IMR-90 (cell line): Measurements from ENCODE around the gene ISCU. TPM values are rescaled to one million over a fixed set of nuclear protein-coding genes. Genes with fewer than 3 reads are reported as not detected.

Source experiments
- ATAC-seq: fragments of 200-7000 bp; cut with Tn5 transposase; 2 replicates; pipeline ENCODE4 v1.9.1; 2020; ENCODE audit warnings: low read depth, mild to moderate bottlenecking, moderate library complexity
- BruUV-seq: library from RNA; stranded (reverse); fragments of 400-500 nt; replicated peaks from 2 replicates; lab custom pipeline; 2021; lab: Mats Ljungman, UMichigan
- CTCF ChIA-PET: fragments of 300-600 bp; formaldehyde crosslinking; extraction: SDS; loops from one replicate; lab custom pipeline; 2021; ENCODE audit warnings: antibody characterized with exemption; lab: Yijun Ruan, JAX
- POLR2A ChIA-PET: fragments of 300-600 bp; sonication (Branson Sonifier 250); formaldehyde crosslinking; loops from one replicate; lab custom pipeline; 2022; ENCODE audit warnings: antibody characterized with exemption; ENCODE audit not compliant: unreplicated experiment; lab: Charles Lee
- DNase-seq: peaks from one replicate; pipeline ENCODE4 v3.0.0; 2013
- H2AFZ ChIP-seq: replicated peaks from 2 replicates; pipeline ENCODE3; 2013; ENCODE audit warnings: low read length, mild to moderate bottlenecking; ENCODE audit not compliant: poor library complexity
- H2AK5ac ChIP-seq: 2 replicates; pipeline ENCODE4 v1.6.1; 2013; ENCODE audit warnings: low read depth, low read length, inconsistent platforms
- H2AK9ac ChIP-seq: replicated peaks from 2 replicates; pipeline ENCODE3; 2013; ENCODE audit warnings: mild to moderate bottlenecking, low read depth, low read length, moderate library complexity; ENCODE audit not compliant: poor library complexity
- H2BK120ac ChIP-seq: 2 replicates; pipeline ENCODE4 v1.6.1; 2013; ENCODE audit warnings: low read depth, low read length, inconsistent platforms
- H2BK15ac ChIP-seq: 3 replicates; pipeline ENCODE4 v1.6.1; 2013; ENCODE audit warnings: low read depth, low read length, inconsistent platforms
- H2BK20ac ChIP-seq: 2 replicates; pipeline ENCODE4 v1.6.1; 2013; ENCODE audit warnings: low read depth, mild to moderate bottlenecking, inconsistent platforms, low read length, moderate library complexity
- H2BK5ac ChIP-seq: 2 replicates; pipeline ENCODE4 v1.6.1; 2013; ENCODE audit warnings: mild to moderate bottlenecking, low read depth, low read length, inconsistent platforms; ENCODE audit not compliant: poor library complexity, severe bottlenecking
- H3K14ac ChIP-seq: replicated peaks from 2 replicates; pipeline ENCODE4 v1.6.1; 2013; ENCODE audit warnings: low read depth, low read length, inconsistent platforms
- H3K18ac ChIP-seq: 2 replicates; pipeline ENCODE4 v1.6.1; 2013; ENCODE audit warnings: low read depth, low read length, control low read depth
- H3K23ac ChIP-seq: 2 replicates; pipeline ENCODE4 v1.6.1; 2013; ENCODE audit warnings: low read depth, low read length, inconsistent platforms
- H3K27ac ChIP-seq: 2 replicates; pipeline ENCODE4 v1.5.1; 2013; ENCODE audit warnings: mild to moderate bottlenecking, control low read depth, low read length; ENCODE audit not compliant: insufficient read depth
- H3K27me3 ChIP-seq: 2 replicates; pipeline ENCODE4 v1.6.1; 2013; ENCODE audit warnings: low read length; ENCODE audit not compliant: control insufficient read depth, insufficient read depth
- H3K36me3 ChIP-seq: 2 replicates; pipeline ENCODE4 v1.6.1; 2013; ENCODE audit warnings: low read length, mixed read lengths; ENCODE audit not compliant: control insufficient read depth, insufficient read depth
- H3K4ac ChIP-seq: 2 replicates; pipeline ENCODE4 v1.6.1; 2013; ENCODE audit warnings: low read depth, low read length, inconsistent platforms
- H3K4me1 ChIP-seq: 2 replicates; pipeline ENCODE4 v1.6.1; 2013; ENCODE audit warnings: low read length, mixed read lengths; ENCODE audit not compliant: control insufficient read depth, insufficient read depth
- H3K4me2 ChIP-seq: 2 replicates; pipeline ENCODE4 v1.6.1; 2013; ENCODE audit warnings: low read depth, mild to moderate bottlenecking, control low read depth, low read length, moderate library complexity
- H3K4me3 ChIP-seq: 2 replicates; pipeline ENCODE4 v1.5.1; 2013; ENCODE audit warnings: low read depth, mild to moderate bottlenecking, control low read depth, low read length, moderate library complexity; ENCODE audit not compliant: insufficient read depth
- H3K56ac ChIP-seq: 2 replicates; pipeline ENCODE4 v1.6.1; 2013; ENCODE audit warnings: low read length, inconsistent platforms; ENCODE audit not compliant: insufficient read depth; ENCODE audit errors: extremely low read depth
- H3K79me1 ChIP-seq, 2 experiments: 2 replicates each; pipeline ENCODE4 v1.6.1; 2013; ENCODE audit warnings: low read length in 2 of 2, inconsistent platforms in 1 of 2, low read depth in 1 of 2
- H3K9ac ChIP-seq: 2 replicates; pipeline ENCODE4 v1.6.1; 2013; ENCODE audit warnings: low read depth, low read length, control low read depth
- H3K9me1 ChIP-seq: 2 replicates; pipeline ENCODE4 v1.6.1; 2013; ENCODE audit warnings: low read length, inconsistent platforms; ENCODE audit not compliant: insufficient read depth
- H3K9me3 ChIP-seq: 2 replicates; pipeline ENCODE4 v1.6.1; 2013; ENCODE audit warnings: low read length; ENCODE audit not compliant: control insufficient read depth, insufficient read depth
- H4K20me1 ChIP-seq: 2 replicates; pipeline ENCODE4 v1.6.1; 2013; ENCODE audit warnings: low read length, inconsistent platforms; ENCODE audit not compliant: insufficient read depth
- H4K5ac ChIP-seq: 2 replicates; pipeline ENCODE4 v1.6.1; 2013; ENCODE audit warnings: mild to moderate bottlenecking, low read depth, low read length, control low read depth
- H4K8ac ChIP-seq, 2 experiments: 2 replicates each; pipeline ENCODE4 v1.6.1; 2013; ENCODE audit warnings: low read depth in 2 of 2, low read length in 2 of 2, control low read depth in 1 of 2, inconsistent platforms in 1 of 2
- H4K91ac ChIP-seq: 2 replicates; pipeline ENCODE4 v1.6.1; 2013; ENCODE audit warnings: low read depth, low read length, inconsistent platforms; ENCODE audit not compliant: insufficient read depth
- CEBPB ChIP-seq: IDR thresholded peaks from 2 replicates; pipeline ENCODE4 v1.6.1; 2012; ENCODE audit warnings: low read depth, low read length, improper control_type of control experiment
- CHD1 ChIP-seq: IDR thresholded peaks from 2 replicates; pipeline ENCODE4 v1.6.1; 2012; ENCODE audit warnings: low read depth, low read length, improper control_type of control experiment
- FOS ChIP-seq: fragments of 150-350 bp; IDR thresholded peaks from 2 replicates; pipeline ENCODE4 v1.6.1; 2016; ENCODE audit warnings: low read depth, low read length
- MAFK ChIP-seq: IDR thresholded peaks from 2 replicates; pipeline ENCODE4 v1.6.1; 2012; ENCODE audit warnings: low read depth, low read length, improper control_type of control experiment
- MAZ ChIP-seq: IDR thresholded peaks from 2 replicates; pipeline ENCODE4 v1.6.1; 2012; ENCODE audit warnings: low read depth, mild to moderate bottlenecking, low read length, improper control_type of control experiment, moderate library complexity, borderline replicate concordance
- NFE2L2 ChIP-seq: fragments of 150-350 bp; IDR thresholded peaks from 2 replicates; pipeline ENCODE4 v1.6.1; 2016; ENCODE audit warnings: low read depth, mild to moderate bottlenecking, low read length
- RAD21 ChIP-seq: IDR thresholded peaks from 2 replicates; pipeline ENCODE4 v1.6.1; 2012; ENCODE audit warnings: low read length, improper control_type of control experiment
- RCOR1 ChIP-seq: IDR thresholded peaks from 2 replicates; pipeline ENCODE4 v1.6.1; 2012; ENCODE audit warnings: mild to moderate bottlenecking, low read length, improper control_type of control experiment; ENCODE audit not compliant: insufficient replicate concordance
- RFX5 ChIP-seq: IDR thresholded peaks from 2 replicates; pipeline ENCODE4 v1.8.0; 2012; ENCODE audit warnings: low read depth, mild to moderate bottlenecking, low read length, moderate library complexity
- SMC3 ChIP-seq: fragments of 150-350 bp; IDR thresholded peaks from 2 replicates; pipeline ENCODE4 v1.6.1; 2016; ENCODE audit warnings: low read depth, mild to moderate bottlenecking, antibody characterized with exemption, low read length, moderate library complexity
- WGBS, 2 experiments: methylation state at CpG; one replicate each; pipeline versions ENCODE4 v1.1.5 to v1.1.7; 2013; ENCODE audit warnings: missing lambda C conversion rate in 2 of 2; ENCODE audit not compliant: insufficient read length in 1 of 2; ENCODE audit errors: extremely low coverage in 2 of 2; 5-methylcytosine and 5-hydroxymethylcytosine counted together
- dilution Hi-C: fragments of 300-500 bp; cut with HindIII; formaldehyde crosslinking; loops from one replicate; pipeline ENCODE4 v1.14.3; 2018; ENCODE audit warnings: low sequenced_read_pairs; ENCODE audit not compliant: unreplicated experiment
- in situ Hi-C: fragments of 300-500 bp; cut with MboI; formaldehyde crosslinking; loops from 3 replicates; pipeline ENCODE4 v1.14.3; 2019; ENCODE audit warnings: low sequenced_read_pairs, inconsistent platforms, mixed read lengths
- intact Hi-C: fragments of 100-400 bp; cut with micrococcal nuclease; formaldehyde crosslinking; loops from 2 replicates; pipeline ENCODE4 v1.10.0; 2022
- polyA plus RNA-seq, 3 experiments: library from polyadenylated mRNA; depleted of rRNA; stranded (reverse); fragments of >200 nt; gene quantifications; 2 replicates each; pipeline ENCODE4 v1.2.3, GENCODE V29; 2012; ENCODE audit warnings: low replicate concordance in 1 of 3
- total RNA-seq: library from RNA; depleted of rRNA; stranded (reverse); fragments of >200 nt; gene quantifications from 2 replicates; pipeline ENCODE4 v1.2.3, GENCODE V29; 2012
- TF ChIP-seq, protein P1 (sequence below): fragments of 150-350 bp; IDR thresholded peaks from 2 replicates; pipeline ENCODE4 v1.6.1; 2017; ENCODE audit warnings: mild to moderate bottlenecking, antibody characterized with exemption, low read length, low read depth
- TF ChIP-seq, protein P2 (sequence below): conservative IDR thresholded peaks from 2 replicates; pipeline ENCODE4 v1.5.1; 2012; ENCODE audit warnings: mild to moderate bottlenecking, low read depth, low read length, improper control_type of control experiment

ISCU gene
- total and polyA plus RNA-seq, 2 of the 4 experiments (the other 2 are of a cell fraction): 52.7 to 87.2 TPM

DNA sequence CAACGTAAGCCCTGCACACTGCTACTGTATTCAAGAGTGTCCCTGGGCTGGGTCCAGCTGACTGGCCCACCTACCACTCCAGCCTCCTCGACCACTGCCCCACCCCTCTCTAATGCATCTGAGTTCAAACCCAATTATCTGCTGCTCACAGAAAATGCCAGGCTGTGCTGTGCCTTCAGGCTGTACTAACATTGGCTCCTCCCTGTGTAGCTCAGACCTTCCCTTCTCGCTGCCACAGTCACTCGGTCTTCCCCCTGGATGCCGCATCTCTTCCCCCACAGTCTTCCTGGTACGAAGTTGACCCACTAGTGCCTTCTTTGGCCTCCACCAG is 35.3 kb upstream of the ISCU start:
- H3K4ac ChIP-seq: no peak overlapping the region
- H3K18ac ChIP-seq: no peak overlapping the region
- no peak for ATAC-seq
- no peak overlapping the region for H2BK20ac ChIP-seq
- no peak overlapping the region for H3K23ac ChIP-seq
- TF ChIP-seq RFX5 (no peak), SMC3 (no peak), MAFK (no peak), RAD21 (no peak), MAZ (no peak), CHD1 (no peak), NFE2L2 (no peak), RCOR1 (no peak), FOS (no peak), CEBPB (no peak)
- TF ChIP-seq, protein P1, sequence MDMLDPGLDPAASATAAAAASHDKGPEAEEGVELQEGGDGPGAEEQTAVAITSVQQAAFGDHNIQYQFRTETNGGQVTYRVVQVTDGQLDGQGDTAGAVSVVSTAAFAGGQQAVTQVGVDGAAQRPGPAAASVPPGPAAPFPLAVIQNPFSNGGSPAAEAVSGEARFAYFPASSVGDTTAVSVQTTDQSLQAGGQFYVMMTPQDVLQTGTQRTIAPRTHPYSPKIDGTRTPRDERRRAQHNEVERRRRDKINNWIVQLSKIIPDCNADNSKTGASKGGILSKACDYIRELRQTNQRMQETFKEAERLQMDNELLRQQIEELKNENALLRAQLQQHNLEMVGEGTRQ: no peak
- TF ChIP-seq, protein P2, sequence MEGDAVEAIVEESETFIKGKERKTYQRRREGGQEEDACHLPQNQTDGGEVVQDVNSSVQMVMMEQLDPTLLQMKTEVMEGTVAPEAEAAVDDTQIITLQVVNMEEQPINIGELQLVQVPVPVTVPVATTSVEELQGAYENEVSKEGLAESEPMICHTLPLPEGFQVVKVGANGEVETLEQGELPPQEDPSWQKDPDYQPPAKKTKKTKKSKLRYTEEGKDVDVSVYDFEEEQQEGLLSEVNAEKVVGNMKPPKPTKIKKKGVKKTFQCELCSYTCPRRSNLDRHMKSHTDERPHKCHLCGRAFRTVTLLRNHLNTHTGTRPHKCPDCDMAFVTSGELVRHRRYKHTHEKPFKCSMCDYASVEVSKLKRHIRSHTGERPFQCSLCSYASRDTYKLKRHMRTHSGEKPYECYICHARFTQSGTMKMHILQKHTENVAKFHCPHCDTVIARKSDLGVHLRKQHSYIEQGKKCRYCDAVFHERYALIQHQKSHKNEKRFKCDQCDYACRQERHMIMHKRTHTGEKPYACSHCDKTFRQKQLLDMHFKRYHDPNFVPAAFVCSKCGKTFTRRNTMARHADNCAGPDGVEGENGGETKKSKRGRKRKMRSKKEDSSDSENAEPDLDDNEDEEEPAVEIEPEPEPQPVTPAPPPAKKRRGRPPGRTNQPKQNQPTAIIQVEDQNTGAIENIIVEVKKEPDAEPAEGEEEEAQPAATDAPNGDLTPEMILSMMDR: no peak
- no peak overlapping the region for H2AFZ ChIP-seq
- no peak for DNase-seq
- H3K4me3 ChIP-seq: no peak overlapping the region
- H4K20me1 ChIP-seq: peaks cover 19% of the 10 kb centered on the region
- peaks cover 3% of the 10 kb centered on the region; the same call in 1 of the 2 replicates for H3K4me1 ChIP-seq
- H3K36me3 ChIP-seq: peaks cover 62% of the 10 kb centered on the region
- no TSS peak for BruUV-seq
- peaks cover 19 to 43% of the 10 kb centered on the region in 2 experiments for H3K79me1 ChIP-seq
- H3K9me1 ChIP-seq: peaks cover 7% of the 10 kb centered on the region; the same call in 1 of the 2 replicates
- no peak overlapping the region for H2BK120ac ChIP-seq
- no peak overlapping the region for H3K27ac ChIP-seq
- WGBS, 2 experiments: 87% methylated on average over 6 of the region's 6 CpGs; no CpG with 5 or more reads in 1 of the 2 experiments
- no peak overlapping the region for H4K8ac ChIP-seq
- H2AK9ac ChIP-seq: peak overlapping the region; percentile 19
- intact Hi-C loops: no loop called here
- no peak overlapping the region for H2BK15ac ChIP-seq
- H3K9ac ChIP-seq: no peak overlapping the region
- dilution Hi-C loops: no loop called here
- H2AK5ac ChIP-seq: no peak overlapping the region
- ChIA-PET POLR2A (no interaction called here), CTCF (no interaction called here)
- H4K5ac ChIP-seq: no peak overlapping the region
- H3K27me3 ChIP-seq: no peaks in the 10 kb centered on the region
- no peak overlapping the region for H4K91ac ChIP-seq
- no peak overlapping the region for H3K56ac ChIP-seq
- no peak overlapping the region for H3K4me2 ChIP-seq
- H2BK5ac ChIP-seq: no peak overlapping the region
- H3K9me3 ChIP-seq: no peaks in the 10 kb centered on the region
- in situ Hi-C loops: no loop called here
- H3K14ac ChIP-seq: no peak overlapping the region
